HG02852 (cell line): ENCODE results near the gene SUSD4.

Experiments used
- ATAC-seq: cut with Tn5 transposase; IDR thresholded peaks from one replicate; pipeline ENCODE4 v1.9.1; 2021; ENCODE audit warnings: mild to moderate bottlenecking, moderate library complexity; ENCODE audit not compliant: unreplicated experiment

SUSD4 gene

DNA sequence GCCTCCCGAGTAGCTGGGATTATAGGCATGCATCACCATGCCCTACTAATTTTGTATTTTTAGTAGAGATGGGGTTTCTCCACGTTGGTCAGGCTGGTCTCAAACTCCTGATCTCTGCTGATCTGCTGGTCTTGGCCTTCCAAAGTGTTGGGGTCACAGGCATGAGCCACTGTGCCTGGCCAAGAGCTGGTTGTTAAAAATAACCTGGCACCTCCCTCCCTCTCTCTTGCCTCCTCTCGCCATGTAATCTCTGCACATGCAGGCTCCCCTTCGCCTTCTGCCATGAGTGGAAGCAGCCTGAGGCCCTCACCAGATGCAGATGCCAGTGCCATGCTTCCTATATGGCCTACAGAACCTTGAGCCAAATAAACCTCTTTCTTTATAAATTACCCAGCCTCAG is 146.2 kb downstream of the SUSD4 start:
- no peak for ATAC-seq

DNA sequence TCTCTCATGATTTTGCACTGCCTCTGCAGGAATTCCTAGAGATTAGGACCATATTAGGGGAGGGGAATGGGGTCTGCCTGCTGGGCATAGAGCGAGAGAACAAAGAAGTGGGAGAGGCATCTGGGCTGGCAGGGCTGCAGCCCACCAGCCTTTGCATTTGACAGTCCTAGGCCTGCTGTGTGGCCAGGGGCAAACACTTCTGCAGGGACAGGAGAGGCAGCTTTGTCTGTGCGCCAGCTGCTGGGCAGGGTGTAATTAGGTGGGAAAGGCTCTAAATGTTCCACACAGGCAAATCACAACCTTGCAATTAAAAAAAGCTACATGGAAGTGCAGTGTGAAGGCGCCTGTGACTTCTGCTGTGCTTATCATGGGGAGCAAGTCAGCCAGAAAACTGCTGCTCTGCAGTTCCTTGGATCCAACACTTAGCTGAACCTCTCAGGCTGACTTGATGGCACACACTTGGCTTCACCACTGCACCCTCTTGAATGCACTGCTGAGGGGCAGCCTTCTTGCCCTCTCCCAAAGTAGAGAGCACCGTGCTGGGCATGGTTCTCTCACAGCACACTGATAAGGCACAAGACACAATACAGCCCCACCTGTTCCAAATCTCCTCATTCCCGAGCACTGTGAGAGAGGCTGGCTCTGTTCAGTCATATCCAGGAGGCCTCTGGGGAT is 147.3 kb downstream of the SUSD4 start:
- no peak for ATAC-seq

DNA sequence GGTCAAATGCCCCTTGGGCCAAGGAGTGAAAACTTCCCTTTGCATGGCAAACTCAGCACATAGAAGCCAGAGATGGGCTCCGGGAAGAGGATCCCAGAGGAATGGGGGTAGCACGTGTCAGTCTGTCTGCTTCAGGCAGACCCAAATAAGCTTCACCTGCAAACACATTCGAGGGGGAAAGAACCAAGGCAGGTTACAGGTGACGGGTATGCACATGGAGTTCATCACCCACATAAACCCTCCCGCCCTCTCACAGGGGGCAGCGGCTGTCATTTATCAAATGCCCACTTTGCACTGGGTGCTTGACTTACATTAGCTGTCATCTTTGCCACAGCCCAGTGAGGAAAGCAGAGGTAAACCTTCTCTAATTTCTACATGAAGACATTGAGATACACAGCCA is 147.9 kb downstream of the SUSD4 start:
- ATAC-seq: no peak

DNA sequence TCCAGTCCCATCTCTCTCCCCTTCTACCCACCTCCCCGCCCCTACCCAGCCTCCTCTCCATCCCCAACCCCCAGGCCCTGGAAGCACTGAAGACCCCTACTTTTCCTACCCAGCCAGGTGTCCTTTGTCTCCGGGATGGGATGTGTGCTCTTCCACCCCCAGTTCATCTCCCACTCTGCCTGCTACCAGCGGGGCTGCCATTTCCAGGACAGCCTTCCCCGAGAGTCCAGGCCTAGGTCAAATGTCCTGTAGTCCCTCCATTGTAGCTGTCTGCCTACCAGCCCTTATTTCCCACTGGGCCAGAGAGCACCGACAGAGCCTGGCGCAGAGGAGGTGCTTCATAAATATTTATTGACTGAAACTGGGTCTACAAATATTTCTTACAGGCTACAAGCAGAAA is 148.9 kb downstream of the SUSD4 start:
- ATAC-seq: no peak

DNA sequence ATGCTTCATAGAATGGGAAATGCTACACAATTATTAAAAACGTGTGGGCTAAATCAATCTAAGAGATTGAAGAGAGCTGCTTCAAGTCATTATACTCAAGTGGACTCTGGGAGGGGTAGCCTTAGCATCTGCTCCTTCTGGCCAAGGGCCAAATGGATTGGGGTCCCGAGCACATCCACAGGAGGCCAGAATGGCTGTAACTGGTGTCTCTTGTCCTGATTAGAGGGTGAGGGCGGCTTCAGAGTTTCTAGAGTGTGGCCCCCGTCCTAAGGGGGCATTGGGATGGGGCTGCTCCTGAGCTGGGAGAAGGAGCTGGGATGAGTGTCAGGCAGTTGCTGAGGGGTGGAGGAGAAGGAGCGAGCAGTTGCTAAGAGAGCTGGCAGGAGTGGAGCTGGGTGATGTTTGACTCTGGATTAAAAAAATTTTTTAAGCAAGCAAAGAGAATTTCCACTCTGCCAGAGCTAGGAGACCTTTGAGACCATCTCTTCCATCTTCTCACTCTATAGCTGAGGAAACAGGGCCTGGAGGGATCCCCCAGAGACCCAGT is 149.6 kb downstream of the SUSD4 start:
- ATAC-seq: no peak

DNA sequence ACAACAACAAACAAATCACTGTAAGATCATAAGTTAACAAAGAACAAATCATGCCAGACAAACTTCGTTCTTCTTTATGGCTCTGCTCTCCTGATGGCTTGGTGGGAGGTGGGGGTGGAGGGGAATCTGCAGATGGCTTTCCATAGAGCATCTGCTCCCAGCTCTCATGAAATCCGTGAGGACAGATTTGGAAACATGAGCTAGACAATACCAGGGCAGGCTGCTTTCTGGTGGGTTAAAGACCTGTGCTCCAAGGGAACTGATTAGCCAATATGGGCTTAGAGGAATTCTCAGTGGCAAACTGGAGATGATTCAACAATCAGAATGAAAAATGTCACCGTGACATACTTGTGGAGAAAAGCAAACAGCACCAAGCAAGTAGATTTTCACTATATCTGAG is 151.5 kb downstream of the SUSD4 start:
- no peak for ATAC-seq

DNA sequence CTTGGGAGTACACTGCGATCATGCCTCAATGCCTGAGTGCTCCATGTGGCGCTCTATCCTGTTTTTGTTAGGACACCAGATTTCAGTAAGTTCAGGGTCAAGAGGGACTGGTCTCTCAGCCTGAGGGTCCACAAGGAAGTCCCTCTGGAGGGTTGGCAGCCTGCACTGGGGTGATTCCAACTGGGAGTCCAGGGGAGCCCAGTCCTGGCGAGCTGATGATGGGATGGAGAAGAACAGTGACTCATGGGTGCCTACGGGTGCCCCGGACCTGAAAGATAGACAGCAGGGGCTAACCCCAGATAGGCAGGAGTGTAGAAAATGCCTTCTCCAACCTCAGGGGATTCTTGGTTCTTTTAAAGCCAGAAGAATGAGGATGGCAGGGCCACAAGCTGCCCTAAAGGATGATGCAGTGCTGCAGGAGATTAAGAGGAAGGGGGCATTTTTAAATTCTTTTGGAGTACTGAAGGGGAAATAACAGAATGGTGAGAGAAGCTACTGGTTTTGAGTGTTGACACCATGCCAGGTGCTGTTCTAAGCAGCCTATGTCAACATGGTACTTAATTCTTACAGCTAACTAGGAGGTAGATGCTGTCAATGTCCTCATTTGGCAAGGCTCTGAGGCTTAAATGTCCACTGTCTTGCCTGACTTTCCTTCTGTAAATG is 152.5 kb downstream of the SUSD4 start:
- no peak for ATAC-seq

DNA sequence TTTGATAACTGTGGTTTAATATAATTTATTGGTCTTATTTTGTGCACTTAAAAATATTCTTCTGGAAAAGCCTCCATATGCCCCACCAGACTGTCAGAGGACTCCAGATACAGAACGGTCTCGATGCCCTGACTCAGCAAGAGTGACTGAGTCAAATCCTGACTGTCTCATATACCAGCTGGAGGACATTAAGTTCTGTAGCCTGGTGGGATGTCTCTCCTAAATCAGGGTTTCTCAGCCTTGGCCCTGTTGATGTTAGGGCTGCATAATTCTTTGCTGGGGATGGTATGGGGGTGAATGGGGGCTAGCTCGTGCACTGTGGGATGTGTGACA is 153.2 kb downstream of the SUSD4 start:
- no peak for ATAC-seq

DNA sequence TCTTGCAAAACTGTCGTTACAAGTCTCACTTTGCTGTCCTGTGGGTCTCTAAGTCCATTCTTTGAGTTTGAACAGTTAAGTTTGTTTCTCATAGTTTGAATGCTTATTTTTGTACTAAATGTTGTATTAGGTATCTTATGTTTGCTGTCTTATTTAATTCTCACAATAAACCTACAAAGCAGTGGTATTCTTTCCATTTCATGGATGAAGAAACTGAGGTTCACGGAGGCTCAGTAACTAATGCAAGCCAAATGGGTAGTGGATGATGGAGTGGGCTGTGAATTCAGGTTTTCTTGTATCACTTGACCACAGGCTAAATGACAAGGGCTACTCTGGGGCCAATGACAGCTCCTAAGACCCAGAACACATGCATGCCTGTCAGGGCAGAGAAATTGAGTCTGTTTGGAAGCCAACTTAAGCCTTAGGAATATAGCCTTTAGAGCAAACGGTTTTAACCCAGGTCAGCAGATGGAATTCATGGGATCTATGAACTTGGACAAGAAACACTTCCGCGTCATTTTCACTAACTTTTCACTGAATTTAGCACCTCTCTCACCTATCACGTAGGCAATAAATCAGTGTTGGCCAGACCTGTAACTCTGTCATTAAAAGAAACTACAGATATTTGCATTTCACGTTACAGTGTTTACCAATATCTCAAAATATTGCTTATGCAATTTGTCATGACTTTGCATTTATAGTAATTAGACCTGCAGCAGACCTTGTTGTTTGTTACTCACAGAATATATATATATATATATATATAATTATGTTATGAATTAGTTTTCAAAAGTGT is 153.8 kb downstream of the SUSD4 start:
- ATAC-seq: no peak

DNA sequence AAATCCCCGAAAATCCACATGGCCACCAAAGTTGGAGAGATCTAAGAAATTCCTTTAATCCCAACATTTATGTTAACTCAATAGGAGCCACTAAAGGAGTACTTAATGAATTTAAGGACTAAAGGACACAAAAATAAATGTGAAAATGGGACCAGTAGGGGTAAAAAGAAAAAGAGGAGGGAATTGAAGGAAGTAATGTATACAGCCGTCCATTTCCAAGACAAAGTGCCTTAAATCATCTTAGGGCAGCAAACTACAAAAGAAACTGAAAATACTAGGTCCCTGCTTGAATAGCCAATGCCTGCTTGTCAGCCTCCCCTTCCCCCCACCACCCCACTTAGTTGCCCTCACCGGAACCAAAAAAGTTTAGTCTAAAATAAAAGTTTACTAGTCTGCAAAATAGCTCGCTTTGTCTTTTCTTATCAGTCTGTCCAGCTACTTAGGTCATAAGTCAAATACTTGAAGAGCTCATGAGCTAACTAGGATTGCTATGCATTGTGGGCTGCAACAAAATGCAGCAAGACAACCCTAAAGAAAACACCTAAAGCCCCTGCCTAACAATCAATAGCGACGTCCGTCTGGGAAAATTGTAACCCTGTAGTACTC is 154.6 kb downstream of the SUSD4 start:
- no peak for ATAC-seq

DNA sequence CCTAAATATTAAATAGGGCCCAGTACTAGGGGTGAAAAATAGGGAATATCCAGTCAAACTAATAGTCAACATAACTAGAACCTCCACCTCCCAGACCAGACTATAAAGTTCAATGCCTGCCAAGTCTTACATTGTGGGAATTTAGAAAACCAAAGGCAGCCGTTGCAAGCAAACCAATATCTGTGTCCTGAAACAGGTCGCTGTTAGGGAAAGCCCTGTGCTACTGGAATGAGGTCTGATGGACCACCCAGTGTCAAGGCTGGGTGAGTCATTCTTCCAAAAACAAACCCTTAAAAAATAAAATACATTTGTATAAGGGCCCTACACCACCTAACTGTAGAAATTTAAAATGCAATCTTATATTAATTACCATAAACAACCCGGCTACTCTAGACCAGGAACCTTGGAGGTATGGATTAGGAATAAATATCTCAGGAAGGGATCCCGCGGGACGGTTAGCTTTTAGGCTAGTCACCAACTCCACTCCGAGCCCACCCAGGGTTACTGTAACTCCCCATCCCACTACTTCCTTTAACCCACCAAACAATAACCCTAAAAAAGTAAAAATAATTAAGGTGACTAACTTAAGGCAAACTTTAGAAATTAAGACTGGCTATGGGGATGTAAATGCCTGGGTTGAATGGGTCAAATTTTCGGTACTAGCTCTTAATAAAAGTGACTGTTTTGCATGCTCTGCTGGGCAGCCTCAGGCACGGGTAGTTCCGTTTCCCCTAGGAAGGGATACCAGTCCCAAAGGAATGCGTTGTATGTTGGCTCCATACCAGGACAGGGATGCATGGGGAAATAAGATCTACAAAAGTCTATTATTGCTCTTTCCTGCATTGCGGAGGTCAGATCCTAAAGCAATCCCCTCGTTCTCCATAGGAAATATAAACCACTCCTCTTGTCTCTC is 155.6 kb downstream of the SUSD4 start:
- no peak for ATAC-seq

DNA sequence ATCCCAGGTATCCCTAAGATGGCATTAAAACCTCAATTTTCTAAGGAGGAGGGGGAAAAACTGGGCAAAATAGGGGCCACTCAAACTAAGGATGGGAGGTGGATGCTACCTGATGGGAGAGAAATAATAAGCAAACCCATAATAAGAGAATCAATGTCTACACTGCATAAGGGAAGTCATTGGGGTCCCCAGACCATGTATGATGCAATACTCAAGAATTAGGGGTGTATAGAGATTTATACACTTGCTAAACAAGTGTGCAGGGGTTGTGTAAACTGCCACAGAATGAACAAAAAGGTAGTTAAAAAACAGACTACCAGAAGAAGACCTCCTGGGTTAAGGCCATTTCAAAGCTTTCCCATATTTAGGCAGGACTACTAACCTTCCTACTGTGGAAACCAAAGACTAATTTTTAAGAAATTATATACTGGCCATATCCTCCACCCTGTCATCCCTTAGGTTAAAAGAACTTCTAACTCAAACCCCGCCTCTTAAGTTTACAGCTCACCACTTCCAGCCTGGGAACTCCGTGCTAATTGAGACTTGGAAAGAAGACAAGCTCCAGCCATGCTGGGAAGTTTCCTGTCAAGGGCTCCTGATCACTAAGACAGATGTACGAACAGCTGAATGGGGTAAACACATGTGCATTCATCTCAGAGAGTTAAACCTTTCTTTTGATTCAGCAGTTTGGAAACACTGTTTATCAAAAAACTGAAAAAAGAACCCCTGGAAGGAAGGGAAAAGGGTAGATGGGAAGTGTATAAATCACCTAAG is 156.5 kb downstream of the SUSD4 start:
- no peak for ATAC-seq

DNA sequence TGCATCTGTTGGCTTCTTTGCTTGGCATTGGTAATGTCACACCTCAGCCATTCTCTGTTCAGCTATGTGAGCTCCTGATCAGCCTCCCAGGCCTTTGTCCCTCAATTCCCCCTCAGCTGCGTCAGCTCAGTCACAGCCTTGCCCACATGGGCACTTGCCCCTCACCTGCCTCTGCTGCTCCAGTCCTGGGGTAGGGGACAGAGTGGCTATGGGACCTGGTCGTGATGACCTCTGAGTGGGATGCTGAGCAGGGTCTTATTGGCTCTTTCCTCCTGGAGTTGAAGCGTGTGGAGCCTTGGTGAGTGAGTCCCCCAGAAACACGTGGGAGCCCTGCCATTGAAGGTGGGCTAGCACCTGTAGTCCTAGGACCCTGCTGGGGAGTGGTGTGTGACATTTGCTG is 159.6 kb downstream of the SUSD4 start:
- ATAC-seq: no peak

DNA sequence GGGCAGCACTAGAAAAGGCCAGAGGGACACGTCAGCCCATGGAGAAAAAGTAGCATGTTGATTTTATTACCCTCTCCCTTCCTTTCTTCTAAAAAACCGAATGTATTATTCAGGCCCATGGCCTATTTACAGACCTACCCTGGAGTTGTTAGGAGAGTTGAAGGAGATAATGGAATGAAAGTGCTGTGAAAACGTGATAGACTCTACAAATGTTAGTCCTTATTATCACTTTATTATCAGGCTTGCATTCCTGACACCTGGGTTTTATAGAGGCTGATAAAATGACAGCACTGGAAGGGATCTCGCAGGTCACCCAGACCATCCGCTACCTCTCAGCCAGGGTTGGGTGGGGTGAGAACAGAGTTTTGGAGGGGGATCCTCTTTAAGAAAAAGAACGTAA is 160.3 kb downstream of the SUSD4 start:
- ATAC-seq: no peak

DNA sequence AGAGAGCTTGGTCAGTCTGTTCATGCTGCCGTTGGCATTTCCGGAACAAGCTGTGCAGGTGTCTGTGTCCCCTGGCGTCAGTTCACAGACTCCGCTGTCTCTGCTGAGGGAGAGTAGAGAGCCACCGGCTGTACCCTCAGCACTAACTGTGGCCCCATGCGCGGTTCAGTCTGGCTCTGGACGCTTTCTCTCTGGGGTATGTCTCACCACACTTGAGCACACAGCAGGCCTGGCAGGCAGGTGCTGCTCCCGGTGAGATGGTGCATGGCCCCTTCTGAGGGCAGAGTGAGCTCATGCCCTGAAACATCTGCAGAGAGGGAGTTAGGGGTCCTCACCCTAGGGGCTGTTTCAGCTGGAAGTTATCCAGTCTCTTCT is 161.0 kb downstream of the SUSD4 start:
- ATAC-seq: no peak

DNA sequence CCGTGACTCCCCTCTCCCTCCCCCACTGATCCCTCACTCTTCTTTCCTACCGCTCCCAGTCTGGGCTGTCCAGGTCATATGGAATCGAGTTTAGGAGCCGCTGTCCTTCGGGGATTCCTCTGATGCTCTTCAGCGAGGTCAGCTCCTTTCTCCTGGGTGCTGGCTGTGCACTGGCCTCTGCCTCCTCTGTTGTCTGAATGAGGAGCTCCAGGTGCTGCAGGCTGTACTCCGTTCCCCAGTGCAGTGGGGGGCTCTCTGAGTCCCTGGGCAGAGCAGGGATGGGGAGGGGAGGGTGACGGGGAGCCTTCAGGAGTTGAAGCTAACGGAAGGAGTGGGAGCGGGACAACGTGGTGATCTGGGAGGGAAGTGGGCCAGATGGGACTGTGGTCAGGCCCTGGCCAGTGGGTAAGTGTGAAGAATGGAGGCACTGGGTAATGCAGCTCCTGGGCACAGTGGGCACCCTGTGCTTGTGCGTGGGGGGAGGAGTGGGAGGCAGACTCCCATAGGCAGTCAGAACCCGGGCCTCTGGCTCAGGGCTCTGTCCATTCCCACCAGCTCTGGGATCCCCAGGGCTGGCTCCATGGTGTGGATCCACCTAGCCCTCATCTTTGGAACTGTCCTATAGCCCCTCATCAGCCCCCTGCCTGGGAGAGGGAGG is 161.5 kb downstream of the SUSD4 start:
- ATAC-seq: no peak

DNA sequence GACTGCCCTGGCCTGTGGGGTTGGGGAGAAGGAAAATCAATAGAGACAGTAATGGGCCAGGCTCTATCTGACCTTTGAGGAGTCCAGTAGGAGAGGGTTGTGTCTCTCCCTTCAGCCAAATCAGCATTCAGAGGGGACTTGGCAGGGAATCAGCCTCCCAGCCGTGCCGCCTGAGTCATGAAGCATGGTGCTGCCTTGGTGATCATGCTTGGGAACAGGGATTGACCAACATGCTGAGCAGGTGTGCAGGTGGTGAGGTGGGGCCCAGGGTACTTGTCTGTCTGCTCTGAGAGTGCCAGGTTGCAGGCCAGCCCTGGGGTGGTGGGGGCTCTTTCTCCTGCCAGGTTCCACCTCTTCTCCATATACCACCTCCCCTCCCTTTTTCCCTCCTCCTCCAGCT is 162.0 kb downstream of the SUSD4 start:
- ATAC-seq: no peak

DNA sequence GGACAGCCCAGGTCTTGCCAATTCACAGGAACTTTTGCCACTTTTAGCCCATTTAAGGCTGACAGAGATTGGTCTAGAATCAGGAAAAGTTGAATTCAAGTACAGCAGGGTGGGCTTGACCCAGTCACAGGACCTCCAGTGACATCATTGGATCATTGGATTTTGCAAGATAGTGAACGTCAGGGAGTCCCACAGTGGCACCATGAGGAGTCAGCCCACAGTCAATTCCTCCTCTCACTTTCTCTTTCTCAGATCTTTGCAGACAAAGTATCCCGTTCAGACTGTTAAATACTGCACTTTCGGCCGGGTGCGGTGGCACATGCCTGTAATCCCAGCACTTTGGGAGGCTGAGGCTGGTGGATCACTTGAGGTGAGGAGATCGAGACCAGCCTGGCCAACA is 163.1 kb downstream of the SUSD4 start:
- no peak for ATAC-seq

DNA sequence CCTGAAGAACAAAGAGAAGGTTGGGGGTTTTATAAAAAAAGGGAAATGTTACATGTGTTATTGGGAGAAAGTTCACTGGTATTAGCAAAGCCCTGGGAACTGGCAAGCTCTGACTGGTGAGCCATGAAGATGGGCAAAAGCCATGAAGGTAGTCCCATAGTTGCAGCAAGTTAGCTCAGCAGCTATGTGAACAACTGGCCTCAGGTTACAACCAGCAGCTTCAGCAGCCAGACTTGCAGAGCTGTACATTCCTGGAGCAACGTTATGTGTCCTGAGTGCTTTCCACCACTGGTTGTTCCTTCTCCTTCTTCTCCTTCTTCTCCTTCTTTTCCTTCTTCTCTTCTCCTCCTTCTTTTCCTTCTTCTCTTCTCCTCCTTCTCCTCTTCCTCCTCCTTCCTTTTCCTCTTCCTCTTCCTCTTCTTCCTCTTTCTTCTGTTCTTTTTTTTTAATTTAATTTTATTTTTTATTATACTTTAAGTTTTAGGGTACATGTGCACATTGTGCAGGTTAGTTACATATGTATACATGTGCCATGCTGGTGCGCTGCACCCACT is 164.8 kb downstream of the SUSD4 start:
- ATAC-seq: no peak
